Calu3 (cell line): ENCODE data around the gene LRRC61. TPM values are rescaled to one million over a fixed set of nuclear protein-coding genes. Genes with fewer than 3 reads are reported as not detected.
"Not testable (repeated sequence)": the region's sequence is repeated elsewhere in the genome, so short reads cannot be mapped to it uniquely, and the experiment has no call there.

ENCODE experiments used
- BruUV-seq: library from RNA; stranded (reverse); fragments of 400-500 nt; replicated peaks from 2 replicates; lab custom pipeline; 2021; lab: Mats Ljungman, UMichigan
- CTCF ChIA-PET: fragments of 300-600 bp; sonication (Branson Sonifier 250); formaldehyde crosslinking; loops from one replicate; lab custom pipeline; 2022; ENCODE audit warnings: antibody characterized with exemption; lab: Charles Lee
- DNase-seq: peaks from one replicate; pipeline ENCODE4 v3.0.0; 2022
- H3K27ac Mint-ChIP-seq: one replicate; pipeline ENCODE4 v1.8.0; 2022; ENCODE audit warnings: mixed read lengths; ENCODE audit not compliant: unreplicated experiment
- H3K27me3 Mint-ChIP-seq: one replicate; pipeline ENCODE4 v1.8.0; 2022; ENCODE audit warnings: mixed read lengths; ENCODE audit not compliant: unreplicated experiment
- H3K36me3 Mint-ChIP-seq: one replicate; pipeline ENCODE4 v1.8.0; 2022; ENCODE audit warnings: mild to moderate bottlenecking, moderate library complexity, mixed read lengths; ENCODE audit not compliant: insufficient read depth, unreplicated experiment
- H3K4me1 Mint-ChIP-seq: one replicate; pipeline ENCODE4 v1.8.0; 2022; ENCODE audit warnings: mild to moderate bottlenecking, low read depth, mixed read lengths; ENCODE audit not compliant: unreplicated experiment
- H3K4me3 Mint-ChIP-seq: one replicate; pipeline ENCODE4 v1.8.0; 2022; ENCODE audit warnings: mild to moderate bottlenecking, low read depth, moderate library complexity, mixed read lengths; ENCODE audit not compliant: unreplicated experiment
- H3K9me3 Mint-ChIP-seq: one replicate; pipeline ENCODE4 v1.8.0; 2022; ENCODE audit warnings: low read depth, mixed read lengths; ENCODE audit not compliant: unreplicated experiment
- CTCF ChIP-seq: fragments of 200-600 bp; IDR thresholded peaks from one replicate; pipeline ENCODE4 v1.8.0; 2022; ENCODE audit warnings: antibody characterized with exemption; ENCODE audit not compliant: unreplicated experiment
- intact Hi-C: fragments of 100-400 bp; cut with micrococcal nuclease; formaldehyde crosslinking; loops from one replicate; pipeline ENCODE4 v1.10.0; 2022; ENCODE audit not compliant: unreplicated experiment
- total RNA-seq: library from RNA; stranded (reverse); gene quantifications from 2 replicates; pipeline ENCODE4 v1.2.3, GENCODE V29; 2022

The LRRC61 gene
- total RNA-seq, 1 experiment from 2014 or later = 14.6 TPM

DNA sequence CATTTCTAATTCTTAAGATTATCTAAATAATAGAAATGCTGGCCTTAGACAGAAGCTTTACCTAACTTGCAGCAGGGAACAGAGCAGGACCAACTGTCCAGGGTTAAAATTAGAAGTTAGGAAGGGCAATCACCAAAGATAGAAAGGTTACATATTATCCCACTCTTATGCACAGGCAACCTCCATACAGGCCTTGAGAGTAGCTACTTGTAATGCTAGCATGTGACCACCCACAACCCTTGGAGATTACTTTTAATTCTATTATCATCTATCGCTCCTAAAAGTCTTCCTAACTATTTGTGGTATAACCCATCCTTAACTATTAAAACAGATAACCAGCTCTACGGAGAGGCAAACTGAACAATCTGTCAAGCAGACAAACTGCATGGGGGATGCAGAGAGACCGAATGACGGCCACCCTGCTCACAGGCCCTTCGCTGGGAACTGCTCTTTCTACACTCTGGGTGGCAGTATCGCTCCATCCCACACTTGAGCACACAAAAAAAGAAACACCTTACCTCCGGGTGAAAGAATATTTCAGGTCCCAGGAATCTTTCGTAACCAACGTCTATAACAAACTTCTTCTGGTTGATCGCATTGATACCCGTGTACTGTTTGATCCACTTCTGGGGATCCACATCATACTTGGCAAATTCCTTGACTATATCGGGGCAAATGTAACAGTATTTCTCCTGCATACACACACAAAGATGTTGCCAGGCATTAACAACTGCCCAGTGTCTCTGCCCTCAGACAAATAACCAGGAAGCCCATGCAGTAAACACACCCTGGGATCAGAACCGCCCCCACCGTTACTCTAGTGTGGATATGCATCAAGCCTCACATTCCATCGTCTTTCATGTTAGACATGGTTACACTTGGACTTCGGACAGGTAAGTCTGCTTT, 37.1 kb upstream of the LRRC61 start:
- BruUV-seq, H3K36me3 Mint-ChIP-seq, H3K4me3 Mint-ChIP-seq, H3K9me3 Mint-ChIP-seq, H3K27ac Mint-ChIP-seq, CTCF ChIA-PET, H3K27me3 Mint-ChIP-seq: not testable (repeated sequence)
- peak; percentile 53 for TF ChIP-seq CTCF
- intact Hi-C loops = loop anchor here (5.0 kb wide), 2 partner anchors 136 to 471 kb away; no protein-coding TSS in a partner anchor
- peak; percentile 23 for DNase-seq
- peaks cover 13% of the 10 kb centered on the region for H3K4me1 Mint-ChIP-seq

DNA sequence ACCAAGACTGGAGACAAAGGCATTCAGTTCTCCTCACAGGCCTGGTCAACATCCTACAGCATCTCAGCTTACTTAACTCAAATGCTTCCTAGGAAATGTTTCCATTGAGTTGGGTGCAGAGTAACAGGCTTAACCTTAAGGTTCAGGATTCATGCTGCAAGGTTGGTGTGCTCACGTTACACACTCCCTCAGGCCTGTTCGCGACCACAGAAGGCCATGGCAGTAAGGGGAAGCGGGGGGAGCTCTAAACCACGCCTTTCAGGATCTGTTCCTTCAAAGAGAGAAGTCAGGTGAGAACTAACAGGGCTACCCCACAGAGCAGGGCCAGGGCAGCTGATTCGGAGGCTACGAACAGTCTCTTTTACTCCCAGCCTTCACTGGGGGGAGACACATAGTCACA, 35.3 kb upstream of the LRRC61 start:
- H3K4me3 Mint-ChIP-seq, H3K27ac Mint-ChIP-seq, H3K36me3 Mint-ChIP-seq, H3K9me3 Mint-ChIP-seq, BruUV-seq, DNase-seq, CTCF ChIA-PET, H3K27me3 Mint-ChIP-seq: not testable (repeated sequence)
- intact Hi-C loops = loop anchor here (5.0 kb wide), 2 partner anchors 134 to 469 kb away; no protein-coding TSS in a partner anchor
- peaks cover 13% of the 10 kb centered on the region for H3K4me1 Mint-ChIP-seq

- BruUV-seq, CTCF ChIA-PET, H3K36me3 Mint-ChIP-seq, H3K4me3 Mint-ChIP-seq, DNase-seq, H3K27me3 Mint-ChIP-seq, H3K9me3 Mint-ChIP-seq, H3K27ac Mint-ChIP-seq: not testable (repeated sequence)
- intact Hi-C loops = loop anchor here (5.0 kb wide), 2 partner anchors 133 to 468 kb away; no protein-coding TSS in a partner anchor
- H3K4me1 Mint-ChIP-seq = peaks cover 13% of the 10 kb centered on the region
These were observed 34.3 kb upstream of the LRRC61 start for GRCh38 chr7:150288816-150289215.

- H3K9me3 Mint-ChIP-seq, DNase-seq, intact Hi-C loops, H3K4me3 Mint-ChIP-seq, CTCF ChIA-PET, H3K27me3 Mint-ChIP-seq, H3K36me3 Mint-ChIP-seq, H3K27ac Mint-ChIP-seq, BruUV-seq: not testable (repeated sequence)
- peaks cover 13% of the 10 kb centered on the region for H3K4me1 Mint-ChIP-seq
These were observed 32.8 kb upstream of the LRRC61 start for GRCh38 chr7:150290317-150290716.

GRCh38 chr7:150295027-150295426, 28.1 kb upstream of the LRRC61 start:
- H3K27ac Mint-ChIP-seq, H3K4me1 Mint-ChIP-seq, BruUV-seq, H3K27me3 Mint-ChIP-seq, intact Hi-C loops, H3K36me3 Mint-ChIP-seq, CTCF ChIA-PET, H3K9me3 Mint-ChIP-seq, H3K4me3 Mint-ChIP-seq, DNase-seq: not testable (repeated sequence)

DNA sequence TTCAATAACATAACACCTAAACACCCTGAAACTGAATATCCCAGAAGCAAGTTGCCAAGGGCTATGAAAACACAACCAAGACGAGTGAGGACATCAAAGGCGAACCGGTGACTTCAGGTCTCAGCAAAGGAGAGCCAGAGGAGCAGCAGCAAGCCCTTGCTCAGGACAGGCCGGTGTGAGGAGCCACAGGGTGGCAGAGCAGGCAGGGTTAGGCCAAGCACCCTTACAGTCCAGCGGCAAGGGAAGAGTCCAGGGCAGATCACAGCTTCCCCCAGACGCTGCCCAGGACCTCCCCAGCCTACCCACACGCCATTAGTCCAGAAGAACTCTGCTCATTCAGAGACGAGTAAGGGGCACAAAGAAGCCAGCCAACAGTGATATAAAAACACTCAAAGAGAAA, 27.5 kb upstream of the LRRC61 start:
- H3K9me3 Mint-ChIP-seq, H3K4me3 Mint-ChIP-seq, H3K4me1 Mint-ChIP-seq, H3K27ac Mint-ChIP-seq, CTCF ChIA-PET, H3K36me3 Mint-ChIP-seq, BruUV-seq, H3K27me3 Mint-ChIP-seq, intact Hi-C loops, DNase-seq: not testable (repeated sequence)

GRCh38 chr7:150296802-150297201, 26.4 kb upstream of the LRRC61 start:
- intact Hi-C loops, H3K9me3 Mint-ChIP-seq, H3K27ac Mint-ChIP-seq, CTCF ChIA-PET, H3K4me1 Mint-ChIP-seq, H3K36me3 Mint-ChIP-seq, H3K27me3 Mint-ChIP-seq, H3K4me3 Mint-ChIP-seq, BruUV-seq, DNase-seq: not testable (repeated sequence)

GRCh38 chr7:150297978-150298377, 25.2 kb upstream of the LRRC61 start:
- DNase-seq, H3K36me3 Mint-ChIP-seq, intact Hi-C loops, H3K27me3 Mint-ChIP-seq, H3K9me3 Mint-ChIP-seq, CTCF ChIA-PET, BruUV-seq, H3K4me1 Mint-ChIP-seq, H3K4me3 Mint-ChIP-seq: not testable (repeated sequence)
- peak overlapping the region; percentile 60 for H3K27ac Mint-ChIP-seq

DNA sequence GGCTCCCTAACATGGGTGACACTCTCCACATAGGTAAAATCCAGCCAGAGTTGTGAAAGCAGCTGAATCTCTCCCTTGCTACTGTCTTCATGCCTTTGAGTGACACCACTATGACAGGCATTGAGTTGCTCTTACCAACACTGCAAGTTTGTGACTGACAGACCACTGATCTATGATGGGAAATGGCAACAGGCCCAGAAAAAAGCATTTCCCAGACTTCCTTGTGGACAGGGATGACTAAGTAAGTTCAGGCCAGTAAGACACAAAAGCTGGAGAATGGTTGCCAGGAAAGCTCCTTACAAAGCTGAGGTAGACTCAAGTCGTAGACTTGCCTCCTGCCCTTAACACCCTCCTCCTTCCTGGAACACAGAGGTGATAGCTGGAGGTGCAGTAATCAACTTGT, 20.2 kb upstream of the LRRC61 start:
- DNase-seq, intact Hi-C loops, BruUV-seq, H3K27me3 Mint-ChIP-seq, H3K36me3 Mint-ChIP-seq, H3K9me3 Mint-ChIP-seq, H3K4me3 Mint-ChIP-seq: not testable (repeated sequence)
- H3K27ac Mint-ChIP-seq = peak overlapping the region; percentile 15
- CTCF ChIA-PET = interaction anchor here (0.6 kb wide), 1 partner anchor 1035 kb away, joined by 5 read pairs; no protein-coding TSS in a partner anchor
- H3K4me1 Mint-ChIP-seq = peaks cover 28% of the 10 kb centered on the region
